ENCODE data around the gene LIMK1.
"Not testable (repeated sequence)": the region's sequence is repeated elsewhere in the genome, so short reads cannot be mapped to it uniquely, and the experiment has no call there.

Gene LIMK1

GRCh38 chr7:74042746-74043522, 40.7 kb upstream of the LIMK1 start:
- CTCF ChIA-PET: interaction anchor here (2.3 kb wide), 1 partner anchor 17 kb away, joined by 13 read pairs; no protein-coding TSS in a partner anchor
- H3K27ac ChIP-seq (ENCODE audit: insufficient read depth in 1 of 2, low read depth in 1 of 2, low read length in 2 of 2, poor library complexity in 1 of 2, severe bottlenecking in 2 of 2): no peak overlapping the region
- no peak for DNase-seq
- peaks cover 0 to 41% (median 7%) of the 10 kb centered on the region in 4 experiments for H3K4me1 ChIP-seq (ENCODE audit: control extremely low read depth in 1 of 4, control insufficient read depth in 4 of 4, insufficient read depth in 4 of 4, low read length in 3 of 4)
- WGBS (ENCODE audit: insufficient coverage): 96% methylated on average over 16 of the region's 24 CpGs
- no peaks in the 10 kb centered on the region for H3K9me3 ChIP-seq (ENCODE audit: control extremely low read depth in 1 of 5, control insufficient read depth in 4 of 5, insufficient read depth in 2 of 5, low read depth in 1 of 5, low read length in 4 of 5)
- H3K27me3 ChIP-seq (replicated peaks in 2 of 5; ENCODE audit: control insufficient read depth in 4 of 5, insufficient read depth in 5 of 5, low read length in 4 of 5): no peaks in the 10 kb centered on the region
- H3K4me3 ChIP-seq (ENCODE audit: control insufficient read depth in 1 of 7, extremely low read depth in 1 of 7, insufficient read depth in 4 of 7, low read depth in 2 of 7, low read length in 6 of 7): peak overlapping the region in 1 of 7 experiments; percentile 48
- POLR2A ChIA-PET: no interaction called here
- peaks cover 0 to 52% (median 2%) of the 10 kb centered on the region in 4 experiments for H3K36me3 ChIP-seq (ENCODE audit: control insufficient read depth in 4 of 4, insufficient read depth in 4 of 4, low read length in 3 of 4)

GRCh38 chr7:74043523-74043951, 40.1 kb upstream of the LIMK1 start:
- ChIA-PET POLR2A (interaction anchor here (0.8 kb wide), 1 partner anchor 614 kb away, joined by 4 read pairs; the partner anchor contains the start of gene GTF2I), CTCF (interaction anchor here (0.7 to 2.3 kb wide), 2 partner anchors 17 to 358 kb away, joined by 3 to 13 read pairs; no protein-coding TSS in a partner anchor)
- Histone ChIP-seq H3K9me3 (ENCODE audit: control extremely low read depth in 1 of 5, control insufficient read depth in 4 of 5, insufficient read depth in 2 of 5, low read depth in 1 of 5, low read length in 4 of 5) (no peaks in the 10 kb centered on the region), H3K27me3 (replicated peaks in 2 of 5; ENCODE audit: control insufficient read depth in 4 of 5, insufficient read depth in 5 of 5, low read length in 4 of 5) (no peaks in the 10 kb centered on the region), H3K4me3 (ENCODE audit: control insufficient read depth in 1 of 7, extremely low read depth in 1 of 7, insufficient read depth in 4 of 7, low read depth in 2 of 7, low read length in 6 of 7) (peak overlapping the region in 1 of 7 experiments; percentile 48), H3K4me1 (ENCODE audit: control extremely low read depth in 1 of 4, control insufficient read depth in 4 of 4, insufficient read depth in 4 of 4, low read length in 3 of 4) (peaks cover 0 to 41% (median 7%) of the 10 kb centered on the region in 4 experiments), H3K27ac (ENCODE audit: insufficient read depth in 1 of 2, low read depth in 1 of 2, low read length in 2 of 2, poor library complexity in 1 of 2, severe bottlenecking in 2 of 2) (no peak overlapping the region), H3K36me3 (ENCODE audit: control insufficient read depth in 4 of 4, insufficient read depth in 4 of 4, low read length in 3 of 4) (peaks cover 0 to 52% (median 2%) of the 10 kb centered on the region in 4 experiments)
- DNase-seq: no peak
- WGBS (ENCODE audit: insufficient coverage): 100% methylated on average over 9 of the region's 9 CpGs

- Histone ChIP-seq H3K27me3 (replicated peaks in 2 of 5; ENCODE audit: control insufficient read depth in 4 of 5, insufficient read depth in 5 of 5, low read length in 4 of 5) (no peaks in the 10 kb centered on the region), H3K4me3 (ENCODE audit: control insufficient read depth in 1 of 7, extremely low read depth in 1 of 7, insufficient read depth in 4 of 7, low read depth in 2 of 7, low read length in 6 of 7) (no peak overlapping the region), H3K9me3 (ENCODE audit: control extremely low read depth in 1 of 5, control insufficient read depth in 4 of 5, insufficient read depth in 2 of 5, low read depth in 1 of 5, low read length in 4 of 5) (no peaks in the 10 kb centered on the region), H3K36me3 (ENCODE audit: control insufficient read depth in 4 of 4, insufficient read depth in 4 of 4, low read length in 3 of 4) (peaks cover 0 to 54% (median 2%) of the 10 kb centered on the region in 4 experiments), H3K27ac (ENCODE audit: insufficient read depth in 1 of 2, low read depth in 1 of 2, low read length in 2 of 2, poor library complexity in 1 of 2, severe bottlenecking in 2 of 2) (no peak overlapping the region), H3K4me1 (ENCODE audit: control extremely low read depth in 1 of 4, control insufficient read depth in 4 of 4, insufficient read depth in 4 of 4, low read length in 3 of 4) (peaks cover 0 to 35% (median 5%) of the 10 kb centered on the region in 4 experiments)
- 100% methylated on average over 11 of the region's 20 CpGs for WGBS (ENCODE audit: insufficient coverage)
- ChIA-PET POLR2A (interaction anchor here (0.6 to 0.8 kb wide), 2 partner anchors 212 to 613 kb away, joined by 3 to 4 read pairs; partner anchors contain the start of gene GTF2I), CTCF (interaction anchor here (1.8 to 3.0 kb wide), 3 partner anchors 12 to 19 kb away, joined by 6 to 13 read pairs (median 10); no protein-coding TSS in a partner anchor)
- no peak for DNase-seq
Observed at GRCh38 chr7:74044366-74045350, 38.9 kb upstream of the LIMK1 start.

- DNase-seq; POLR2A ChIA-PET; H3K9me3 ChIP-seq (ENCODE audit: control extremely low read depth in 1 of 5, control insufficient read depth in 4 of 5, insufficient read depth in 2 of 5, low read depth in 1 of 5, low read length in 4 of 5); H3K27me3 ChIP-seq (replicated peaks in 2 of 5; ENCODE audit: control insufficient read depth in 4 of 5, insufficient read depth in 5 of 5, low read length in 4 of 5); H3K4me3 ChIP-seq (ENCODE audit: control insufficient read depth in 1 of 7, extremely low read depth in 1 of 7, insufficient read depth in 4 of 7, low read depth in 2 of 7, low read length in 6 of 7); H3K27ac ChIP-seq (ENCODE audit: insufficient read depth in 1 of 2, low read depth in 1 of 2, low read length in 2 of 2, poor library complexity in 1 of 2, severe bottlenecking in 2 of 2): not testable (repeated sequence)
- Histone ChIP-seq H3K36me3 (ENCODE audit: control insufficient read depth in 4 of 4, insufficient read depth in 4 of 4, low read length in 3 of 4) (peaks cover 0 to 51% (median 2%) of the 10 kb centered on the region in 4 experiments), H3K4me1 (ENCODE audit: control extremely low read depth in 1 of 4, control insufficient read depth in 4 of 4, insufficient read depth in 4 of 4, low read length in 3 of 4) (peaks cover 0 to 24% (median 3%) of the 10 kb centered on the region in 4 experiments)
- CTCF ChIA-PET: interaction anchor here (0.9 to 3.0 kb wide), 4 partner anchors 10 to 20 kb away, joined by 3 to 15 read pairs (median 9); no protein-coding TSS in a partner anchor
- 100% methylated on average over 7 of the region's 7 CpGs for WGBS (ENCODE audit: insufficient coverage)
Observed at GRCh38 chr7:74046581-74046980, 37.0 kb upstream of the LIMK1 start.

GRCh38 chr7:74047804-74048380, 35.7 kb upstream of the LIMK1 start:
- H3K4me3 ChIP-seq (ENCODE audit: control insufficient read depth in 1 of 7, extremely low read depth in 1 of 7, insufficient read depth in 4 of 7, low read depth in 2 of 7, low read length in 6 of 7): no peak overlapping the region
- H3K36me3 ChIP-seq (ENCODE audit: control insufficient read depth in 4 of 4, insufficient read depth in 4 of 4, low read length in 3 of 4): peaks cover 0 to 56% (median 2%) of the 10 kb centered on the region in 4 experiments
- 100% methylated on average over 4 of the region's 5 CpGs for WGBS (ENCODE audit: insufficient coverage)
- no peaks in the 10 kb centered on the region for H3K27me3 ChIP-seq (replicated peaks in 2 of 5; ENCODE audit: control insufficient read depth in 4 of 5, insufficient read depth in 5 of 5, low read length in 4 of 5)
- ChIA-PET CTCF (interaction anchor here (1.2 to 2.6 kb wide), 4 partner anchors 9 to 117 kb away, joined by 3 to 15 read pairs (median 6); no protein-coding TSS in a partner anchor), POLR2A (no interaction called here)
- H3K4me1 ChIP-seq (ENCODE audit: control extremely low read depth in 1 of 4, control insufficient read depth in 4 of 4, insufficient read depth in 4 of 4, low read length in 3 of 4): peaks cover 0 to 16% (median under 1%) of the 10 kb centered on the region in 4 experiments
- DNase-seq: no peak
- no peaks in the 10 kb centered on the region for H3K9me3 ChIP-seq (ENCODE audit: control extremely low read depth in 1 of 5, control insufficient read depth in 4 of 5, insufficient read depth in 2 of 5, low read depth in 1 of 5, low read length in 4 of 5)
- H3K27ac ChIP-seq (ENCODE audit: insufficient read depth in 1 of 2, low read depth in 1 of 2, low read length in 2 of 2, poor library complexity in 1 of 2, severe bottlenecking in 2 of 2): no peak overlapping the region

GRCh38 chr7:74048999-74049599, 34.5 kb upstream of the LIMK1 start:
- 100% methylated on average over 2 of the region's 2 CpGs for WGBS (ENCODE audit: insufficient coverage)
- POLR2A ChIA-PET: no interaction called here
- no peak for DNase-seq
- CTCF ChIA-PET: no interaction called here
- H3K27me3 ChIP-seq (replicated peaks in 2 of 5; ENCODE audit: control insufficient read depth in 4 of 5, insufficient read depth in 5 of 5, low read length in 4 of 5): no peaks in the 10 kb centered on the region
- no peak overlapping the region for H3K4me3 ChIP-seq (ENCODE audit: control insufficient read depth in 1 of 7, extremely low read depth in 1 of 7, insufficient read depth in 4 of 7, low read depth in 2 of 7, low read length in 6 of 7)
- H3K27ac ChIP-seq (ENCODE audit: insufficient read depth in 1 of 2, low read depth in 1 of 2, low read length in 2 of 2, poor library complexity in 1 of 2, severe bottlenecking in 2 of 2): no peak overlapping the region
- H3K36me3 ChIP-seq (ENCODE audit: control insufficient read depth in 4 of 4, insufficient read depth in 4 of 4, low read length in 3 of 4): peaks cover 0 to 56% (median 2%) of the 10 kb centered on the region in 4 experiments
- H3K9me3 ChIP-seq (ENCODE audit: control extremely low read depth in 1 of 5, control insufficient read depth in 4 of 5, insufficient read depth in 2 of 5, low read depth in 1 of 5, low read length in 4 of 5): no peaks in the 10 kb centered on the region
- H3K4me1 ChIP-seq (ENCODE audit: control extremely low read depth in 1 of 4, control insufficient read depth in 4 of 4, insufficient read depth in 4 of 4, low read length in 3 of 4): peaks cover 0 to 6% (median 0%) of the 10 kb centered on the region in 4 experiments
